ENCODE data around the gene FBXL3. TPM values are rescaled to one million over a fixed set of nuclear protein-coding genes. Genes with fewer than 3 reads are reported as not detected.
"Not testable (repeated sequence)": the region's sequence is repeated elsewhere in the genome, so short reads cannot be mapped to it uniquely, and the experiment has no call there.

The FBXL3 gene
- total RNA-seq, 1 experiment from 2014 or later: 9.9 TPM

DNA sequence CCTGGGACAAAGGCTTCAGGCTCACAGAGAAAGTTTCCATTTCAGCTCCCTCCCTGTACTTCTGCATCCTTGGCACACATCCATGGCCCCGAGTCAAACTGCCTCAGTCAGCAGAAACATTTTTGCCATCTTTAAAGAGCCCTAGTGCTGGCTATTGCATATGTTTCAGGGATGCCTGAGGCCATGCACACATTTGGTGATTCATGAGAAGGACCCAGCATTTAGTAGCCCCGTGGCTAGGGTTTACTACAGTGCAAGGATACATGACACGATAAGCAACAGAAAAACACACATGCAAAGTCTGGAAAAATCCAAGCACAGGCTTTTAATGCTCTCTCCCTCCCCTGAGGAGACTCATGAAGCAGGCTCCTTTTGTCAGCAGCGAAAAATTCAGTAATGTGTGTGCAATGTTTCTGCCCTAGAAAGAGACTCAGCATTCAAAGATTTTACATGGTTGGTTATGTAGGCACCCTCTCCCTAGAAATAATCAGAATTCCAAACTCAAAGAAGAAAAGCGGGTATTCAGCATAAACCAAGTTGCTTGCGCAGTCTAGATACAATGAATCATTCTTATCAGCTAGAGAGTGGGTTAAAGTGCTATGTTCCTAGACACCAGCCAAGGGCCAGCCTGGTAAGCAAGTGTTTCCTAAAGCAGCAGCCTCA lies 61.1 kb downstream of the FBXL3 start (continued):
- TF ChIP-seq, protein P1, sequence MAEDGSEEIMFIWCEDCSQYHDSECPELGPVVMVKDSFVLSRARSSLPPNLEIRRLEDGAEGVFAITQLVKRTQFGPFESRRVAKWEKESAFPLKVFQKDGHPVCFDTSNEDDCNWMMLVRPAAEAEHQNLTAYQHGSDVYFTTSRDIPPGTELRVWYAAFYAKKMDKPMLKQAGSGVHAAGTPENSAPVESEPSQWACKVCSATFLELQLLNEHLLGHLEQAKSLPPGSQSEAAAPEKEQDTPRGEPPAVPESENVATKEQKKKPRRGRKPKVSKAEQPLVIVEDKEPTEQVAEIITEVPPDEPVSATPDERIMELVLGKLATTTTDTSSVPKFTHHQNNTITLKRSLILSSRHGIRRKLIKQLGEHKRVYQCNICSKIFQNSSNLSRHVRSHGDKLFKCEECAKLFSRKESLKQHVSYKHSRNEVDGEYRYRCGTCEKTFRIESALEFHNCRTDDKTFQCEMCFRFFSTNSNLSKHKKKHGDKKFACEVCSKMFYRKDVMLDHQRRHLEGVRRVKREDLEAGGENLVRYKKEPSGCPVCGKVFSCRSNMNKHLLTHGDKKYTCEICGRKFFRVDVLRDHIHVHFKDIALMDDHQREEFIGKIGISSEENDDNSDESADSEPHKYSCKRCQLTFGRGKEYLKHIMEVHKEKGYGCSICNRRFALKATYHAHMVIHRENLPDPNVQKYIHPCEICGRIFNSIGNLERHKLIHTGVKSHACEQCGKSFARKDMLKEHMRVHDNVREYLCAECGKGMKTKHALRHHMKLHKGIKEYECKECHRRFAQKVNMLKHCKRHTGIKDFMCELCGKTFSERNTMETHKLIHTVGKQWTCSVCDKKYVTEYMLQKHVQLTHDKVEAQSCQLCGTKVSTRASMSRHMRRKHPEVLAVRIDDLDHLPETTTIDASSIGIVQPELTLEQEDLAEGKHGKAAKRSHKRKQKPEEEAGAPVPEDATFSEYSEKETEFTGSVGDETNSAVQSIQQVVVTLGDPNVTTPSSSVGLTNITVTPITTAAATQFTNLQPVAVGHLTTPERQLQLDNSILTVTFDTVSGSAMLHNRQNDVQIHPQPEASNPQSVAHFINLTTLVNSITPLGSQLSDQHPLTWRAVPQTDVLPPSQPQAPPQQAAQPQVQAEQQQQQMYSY (CRISPR knock-in tag; IDR thresholded peaks at IDR 0.05): no peak
- TF ChIP-seq GRHL2 (CRISPR knock-in tag; IDR thresholded peaks at IDR 0.05; ENCODE audit: insufficient replicate concordance, severe bottlenecking): no peak
- no peak for TF ChIP-seq SMAD4 (CRISPR knock-in tag; IDR thresholded peaks at IDR 0.05)
- TF ChIP-seq, protein P2, sequence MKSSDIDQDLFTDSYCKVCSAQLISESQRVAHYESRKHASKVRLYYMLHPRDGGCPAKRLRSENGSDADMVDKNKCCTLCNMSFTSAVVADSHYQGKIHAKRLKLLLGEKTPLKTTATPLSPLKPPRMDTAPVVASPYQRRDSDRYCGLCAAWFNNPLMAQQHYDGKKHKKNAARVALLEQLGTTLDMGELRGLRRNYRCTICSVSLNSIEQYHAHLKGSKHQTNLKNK (CRISPR knock-in tag; IDR thresholded peaks at IDR 0.05): no peak
- TF ChIP-seq, protein P3, sequence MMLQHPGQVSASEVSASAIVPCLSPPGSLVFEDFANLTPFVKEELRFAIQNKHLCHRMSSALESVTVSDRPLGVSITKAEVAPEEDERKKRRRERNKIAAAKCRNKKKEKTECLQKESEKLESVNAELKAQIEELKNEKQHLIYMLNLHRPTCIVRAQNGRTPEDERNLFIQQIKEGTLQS (CRISPR knock-in tag; conservative IDR thresholded peaks at IDR 0.05): no peak
- TF ChIP-seq, protein P4, sequence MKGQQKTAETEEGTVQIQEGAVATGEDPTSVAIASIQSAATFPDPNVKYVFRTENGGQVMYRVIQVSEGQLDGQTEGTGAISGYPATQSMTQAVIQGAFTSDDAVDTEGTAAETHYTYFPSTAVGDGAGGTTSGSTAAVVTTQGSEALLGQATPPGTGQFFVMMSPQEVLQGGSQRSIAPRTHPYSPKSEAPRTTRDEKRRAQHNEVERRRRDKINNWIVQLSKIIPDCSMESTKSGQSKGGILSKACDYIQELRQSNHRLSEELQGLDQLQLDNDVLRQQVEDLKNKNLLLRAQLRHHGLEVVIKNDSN (CRISPR knock-in tag; IDR thresholded peaks at IDR 0.05): no peak
- no peak for TF ChIP-seq NFATC4 (CRISPR knock-in tag; IDR thresholded peaks at IDR 0.05)
- no peak for TF ChIP-seq ZNF671 (CRISPR knock-in tag; IDR thresholded peaks at IDR 0.05)
- TF ChIP-seq, protein P5, sequence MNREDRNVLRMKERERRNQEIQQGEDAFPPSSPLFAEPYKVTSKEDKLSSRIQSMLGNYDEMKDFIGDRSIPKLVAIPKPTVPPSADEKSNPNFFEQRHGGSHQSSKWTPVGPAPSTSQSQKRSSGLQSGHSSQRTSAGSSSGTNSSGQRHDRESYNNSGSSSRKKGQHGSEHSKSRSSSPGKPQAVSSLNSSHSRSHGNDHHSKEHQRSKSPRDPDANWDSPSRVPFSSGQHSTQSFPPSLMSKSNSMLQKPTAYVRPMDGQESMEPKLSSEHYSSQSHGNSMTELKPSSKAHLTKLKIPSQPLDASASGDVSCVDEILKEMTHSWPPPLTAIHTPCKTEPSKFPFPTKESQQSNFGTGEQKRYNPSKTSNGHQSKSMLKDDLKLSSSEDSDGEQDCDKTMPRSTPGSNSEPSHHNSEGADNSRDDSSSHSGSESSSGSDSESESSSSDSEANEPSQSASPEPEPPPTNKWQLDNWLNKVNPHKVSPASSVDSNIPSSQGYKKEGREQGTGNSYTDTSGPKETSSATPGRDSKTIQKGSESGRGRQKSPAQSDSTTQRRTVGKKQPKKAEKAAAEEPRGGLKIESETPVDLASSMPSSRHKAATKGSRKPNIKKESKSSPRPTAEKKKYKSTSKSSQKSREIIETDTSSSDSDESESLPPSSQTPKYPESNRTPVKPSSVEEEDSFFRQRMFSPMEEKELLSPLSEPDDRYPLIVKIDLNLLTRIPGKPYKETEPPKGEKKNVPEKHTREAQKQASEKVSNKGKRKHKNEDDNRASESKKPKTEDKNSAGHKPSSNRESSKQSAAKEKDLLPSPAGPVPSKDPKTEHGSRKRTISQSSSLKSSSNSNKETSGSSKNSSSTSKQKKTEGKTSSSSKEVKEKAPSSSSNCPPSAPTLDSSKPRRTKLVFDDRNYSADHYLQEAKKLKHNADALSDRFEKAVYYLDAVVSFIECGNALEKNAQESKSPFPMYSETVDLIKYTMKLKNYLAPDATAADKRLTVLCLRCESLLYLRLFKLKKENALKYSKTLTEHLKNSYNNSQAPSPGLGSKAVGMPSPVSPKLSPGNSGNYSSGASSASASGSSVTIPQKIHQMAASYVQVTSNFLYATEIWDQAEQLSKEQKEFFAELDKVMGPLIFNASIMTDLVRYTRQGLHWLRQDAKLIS (CRISPR knock-in tag; IDR thresholded peaks at IDR 0.05; ENCODE audit: borderline replicate concordance): no peak
- TF ChIP-seq, protein P6, sequence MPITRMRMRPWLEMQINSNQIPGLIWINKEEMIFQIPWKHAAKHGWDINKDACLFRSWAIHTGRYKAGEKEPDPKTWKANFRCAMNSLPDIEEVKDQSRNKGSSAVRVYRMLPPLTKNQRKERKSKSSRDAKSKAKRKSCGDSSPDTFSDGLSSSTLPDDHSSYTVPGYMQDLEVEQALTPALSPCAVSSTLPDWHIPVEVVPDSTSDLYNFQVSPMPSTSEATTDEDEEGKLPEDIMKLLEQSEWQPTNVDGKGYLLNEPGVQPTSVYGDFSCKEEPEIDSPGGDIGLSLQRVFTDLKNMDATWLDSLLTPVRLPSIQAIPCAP (CRISPR knock-in tag; IDR thresholded peaks at IDR 0.05): no peak
- no peak for TF ChIP-seq ZNF121 (CRISPR knock-in tag; IDR thresholded peaks at IDR 0.05)

DNA sequence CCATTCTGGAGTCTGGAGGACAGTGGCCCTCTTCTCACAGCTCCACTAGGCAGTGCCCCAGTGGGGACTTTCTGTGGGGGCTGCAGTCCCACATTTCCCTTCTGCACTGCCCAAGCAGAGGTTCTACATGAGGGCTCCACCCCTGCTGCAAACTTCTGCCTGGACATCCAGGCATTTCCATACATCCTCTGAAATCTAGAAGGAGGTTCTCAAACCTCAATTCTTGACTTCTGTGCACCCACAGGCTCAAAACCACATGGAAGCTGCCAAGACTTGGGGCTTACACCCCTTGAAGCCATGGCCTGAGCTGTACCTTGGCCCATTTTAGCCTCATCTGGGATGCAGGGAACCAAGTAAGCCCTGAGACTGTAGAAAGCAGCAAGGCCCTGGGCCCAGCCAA lies 67.2 kb downstream of the FBXL3 start:
- CTCF ChIA-PET; POLR2A ChIA-PET; DNase-seq (ENCODE audit: low spot score); H3K4me3 Mint-ChIP-seq; ATAC-seq; H3K27me3 Mint-ChIP-seq (ENCODE audit: low read depth); H3K27ac Mint-ChIP-seq; H3K4me1 Mint-ChIP-seq: not testable (repeated sequence)
- Mint-ChIP-seq H3K9me3 (peaks cover 63% of the 10 kb centered on the region), H3K36me3 (peaks cover 31% of the 10 kb centered on the region)

DNA sequence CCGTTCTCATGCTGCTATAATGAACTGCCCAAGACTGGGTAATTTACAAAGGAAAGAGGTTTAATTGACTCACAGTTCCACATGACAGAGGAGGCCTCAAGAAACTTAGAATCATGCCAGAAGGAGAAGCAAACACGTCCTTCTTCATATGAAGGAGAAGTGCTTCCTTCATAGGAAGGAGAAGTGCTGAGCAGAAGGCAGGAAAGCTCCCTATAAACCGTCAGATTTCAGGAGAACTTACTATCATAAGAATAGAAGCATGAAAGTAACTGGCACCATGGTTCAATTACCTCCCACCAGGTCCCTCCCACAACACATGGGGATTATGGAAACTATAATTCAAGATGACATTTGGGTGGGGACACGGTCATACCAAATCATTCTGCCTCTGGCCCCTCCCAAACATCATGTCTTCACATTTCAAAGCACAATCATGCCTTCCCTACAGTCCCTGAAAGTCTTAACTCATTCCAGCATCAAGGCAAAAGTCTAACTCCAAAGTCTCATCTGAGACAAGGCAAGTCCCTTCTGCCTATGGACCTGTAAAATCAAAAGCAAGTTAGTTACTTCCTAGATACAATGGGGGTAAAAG lies 68.0 kb downstream of the FBXL3 start:
- ChIA-PET POLR2A (no interaction called here), CTCF (no interaction called here)
- DNase-seq (ENCODE audit: low spot score) (no peak), ATAC-seq (no peak)
- Mint-ChIP-seq H3K27me3 (ENCODE audit: low read depth) (no peaks in the 10 kb centered on the region; the same call in 1 of the 2 replicates), H3K27ac (no peak overlapping the region), H3K36me3 (peaks cover 31% of the 10 kb centered on the region), H3K4me3 (no peak overlapping the region), H3K9me3 (peaks cover 63% of the 10 kb centered on the region), H3K4me1 (no peaks in the 10 kb centered on the region)
- TF ChIP-seq CBFB (CRISPR knock-in tag; IDR thresholded peaks at IDR 0.05; ENCODE audit: low read depth) (no peak), EMX1 (CRISPR knock-in tag; IDR thresholded peaks at IDR 0.05) (no peak)
- TF ChIP-seq, protein P1 (CRISPR knock-in tag; IDR thresholded peaks at IDR 0.05): no peak
- TF ChIP-seq, protein P3 (CRISPR knock-in tag; conservative IDR thresholded peaks at IDR 0.05): no peak
- TF ChIP-seq, protein P7, sequence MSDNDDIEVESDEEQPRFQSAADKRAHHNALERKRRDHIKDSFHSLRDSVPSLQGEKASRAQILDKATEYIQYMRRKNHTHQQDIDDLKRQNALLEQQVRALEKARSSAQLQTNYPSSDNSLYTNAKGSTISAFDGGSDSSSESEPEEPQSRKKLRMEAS (CRISPR knock-in tag; IDR thresholded peaks at IDR 0.05): no peak
